HAP-1 (cell line): ENCODE results near the gene ZFP1.

Source experiments
- DNase-seq, 2 experiments: peaks; one replicate each; pipeline ENCODE4 v3.0.0-alpha.2; 2016 to 2020; ENCODE audit warnings: low spot score in 2 of 2
- H3K27me3 ChIP-seq: fragments of 250-450 bp; sonication (Bioruptor Pico); 2 replicates; pipeline ENCODE4 v1.5.1; 2020; ENCODE audit warnings: low read depth, mild to moderate bottlenecking, moderate library complexity
- H3K36me3 ChIP-seq: fragments of 250-450 bp; sonication (Bioruptor Pico); replicated peaks from 2 replicates; pipeline ENCODE4 v1.5.1; 2020; ENCODE audit warnings: mild to moderate bottlenecking
- H3K4me1 ChIP-seq: fragments of 250-450 bp; sonication (Bioruptor Pico); 2 replicates; pipeline ENCODE4 v1.5.1; 2020; ENCODE audit warnings: mild to moderate bottlenecking
- H3K4me3 ChIP-seq: fragments of 250-450 bp; sonication (Bioruptor Pico); 2 replicates; pipeline ENCODE4 v1.5.1; 2020; ENCODE audit warnings: mild to moderate bottlenecking, moderate library complexity
- H3K9me3 ChIP-seq: fragments of 250-450 bp; sonication (Bioruptor Pico); 2 replicates; pipeline ENCODE4 v1.5.1; 2020; ENCODE audit warnings: mild to moderate bottlenecking, moderate library complexity
- in situ Hi-C: fragments of 300-500 bp; cut with MboI; formaldehyde crosslinking; loops from 3 replicates; pipeline ENCODE4 v1.14.3; 2020; ENCODE audit warnings: low sequenced_read_pairs, inconsistent platforms, mixed read lengths

The ZFP1 gene

DNA sequence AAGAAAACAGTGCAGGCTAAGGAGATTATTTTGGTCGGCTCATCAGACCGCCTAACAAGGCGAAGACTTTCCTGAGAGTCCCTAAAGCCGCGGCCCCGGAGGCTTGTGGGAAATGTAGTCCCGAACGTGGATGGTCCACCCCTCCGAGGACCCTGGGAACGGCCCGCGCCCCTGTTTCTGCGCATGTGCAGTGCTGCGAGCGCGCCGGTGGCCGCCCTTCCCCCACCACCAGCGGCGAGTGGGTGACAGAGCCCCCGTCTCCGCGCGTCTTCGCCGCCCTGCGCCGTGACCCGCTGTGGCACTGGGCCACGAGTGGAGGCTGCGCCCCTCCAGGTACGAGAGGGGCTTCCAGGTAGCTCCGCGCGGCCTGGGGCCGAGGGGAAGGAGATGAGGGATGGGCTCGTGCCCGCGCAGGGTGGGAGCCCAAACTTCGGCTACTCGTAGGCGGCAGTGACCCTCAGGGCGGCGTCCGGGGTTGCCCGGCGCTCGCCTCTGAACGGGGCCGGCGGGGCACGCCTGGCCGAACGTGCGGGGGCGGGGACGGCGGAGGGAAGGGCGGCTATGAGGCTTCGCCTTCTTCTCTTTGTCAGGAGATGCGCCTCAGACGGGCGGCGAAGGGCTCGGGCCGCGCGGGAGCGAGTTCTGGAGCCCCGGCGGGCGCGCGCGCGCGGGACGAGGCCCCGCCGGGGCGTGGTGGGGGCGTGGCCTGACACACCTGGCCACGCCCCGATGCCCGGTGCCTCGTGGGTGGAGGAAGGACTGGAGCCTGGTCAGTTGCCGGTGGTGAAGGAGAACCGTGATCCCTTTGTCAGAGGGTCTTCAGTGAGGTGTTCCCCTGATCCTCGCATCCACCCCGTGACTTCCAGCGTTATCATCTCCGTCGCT, at the start of gene ZFP1:
Gene ZFP1, plus strand, starts transcription at position 214 of the 885 bp plus-strand sequence. CDS start 4,428 bp downstream, outside the sequence.
- Histone ChIP-seq H3K36me3 (peaks cover 6% of the 10 kb centered on the region), H3K9me3 (peaks cover 13% of the 10 kb centered on the region; the same call in 1 of the 2 replicates), H3K27me3 (0 out of 2 replicates have a peak, but pooled peaks cover 2% of the 10 kb centered on the region), H3K4me1 (peaks cover 4% of the 10 kb centered on the region), H3K4me3 (peak within 1 kb of the TSS; percentile 99)
- DNase-seq, result peak; percentile 91 to 97
- in situ Hi-C loops, result no loop called here

DNA sequence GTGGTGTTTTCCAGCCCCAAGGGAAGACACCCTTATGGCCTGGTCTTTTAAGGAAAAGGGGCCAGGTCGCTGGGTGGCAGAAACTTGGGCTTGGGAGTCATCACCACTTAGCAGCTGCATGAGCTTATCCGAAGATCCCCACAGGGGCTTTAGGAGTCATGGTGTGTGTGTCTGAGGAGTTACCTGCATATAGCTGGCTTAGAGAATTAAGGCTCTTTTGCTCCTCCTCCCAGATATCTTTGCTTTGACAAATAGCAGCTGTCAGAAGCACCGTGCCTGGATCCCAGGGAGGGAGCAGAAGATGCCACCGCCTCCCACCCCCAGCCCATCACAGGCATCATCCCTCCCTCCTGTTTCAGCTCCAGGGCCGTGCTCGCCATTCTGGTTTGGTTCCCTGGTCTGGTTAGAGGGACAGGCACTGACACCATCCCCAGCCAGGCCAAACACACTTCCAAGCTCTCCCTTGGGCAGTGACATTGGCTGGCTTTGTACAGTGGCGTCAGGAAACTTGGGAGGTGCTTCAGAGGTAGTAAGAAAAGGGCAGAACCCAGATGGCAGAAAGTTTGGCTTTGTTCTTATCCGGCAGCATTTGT, 49.2 kb upstream of the ZFP1 start:
- H3K36me3 ChIP-seq, result no peaks in the 10 kb centered on the region
- H3K4me1 ChIP-seq, result no peaks in the 10 kb centered on the region
- no peaks in the 10 kb centered on the region for H3K27me3 ChIP-seq
- in situ Hi-C loops, result no loop called here
- no peak overlapping the region for H3K4me3 ChIP-seq
- no peaks in the 10 kb centered on the region for H3K9me3 ChIP-seq
- DNase-seq, result no peak

DNA sequence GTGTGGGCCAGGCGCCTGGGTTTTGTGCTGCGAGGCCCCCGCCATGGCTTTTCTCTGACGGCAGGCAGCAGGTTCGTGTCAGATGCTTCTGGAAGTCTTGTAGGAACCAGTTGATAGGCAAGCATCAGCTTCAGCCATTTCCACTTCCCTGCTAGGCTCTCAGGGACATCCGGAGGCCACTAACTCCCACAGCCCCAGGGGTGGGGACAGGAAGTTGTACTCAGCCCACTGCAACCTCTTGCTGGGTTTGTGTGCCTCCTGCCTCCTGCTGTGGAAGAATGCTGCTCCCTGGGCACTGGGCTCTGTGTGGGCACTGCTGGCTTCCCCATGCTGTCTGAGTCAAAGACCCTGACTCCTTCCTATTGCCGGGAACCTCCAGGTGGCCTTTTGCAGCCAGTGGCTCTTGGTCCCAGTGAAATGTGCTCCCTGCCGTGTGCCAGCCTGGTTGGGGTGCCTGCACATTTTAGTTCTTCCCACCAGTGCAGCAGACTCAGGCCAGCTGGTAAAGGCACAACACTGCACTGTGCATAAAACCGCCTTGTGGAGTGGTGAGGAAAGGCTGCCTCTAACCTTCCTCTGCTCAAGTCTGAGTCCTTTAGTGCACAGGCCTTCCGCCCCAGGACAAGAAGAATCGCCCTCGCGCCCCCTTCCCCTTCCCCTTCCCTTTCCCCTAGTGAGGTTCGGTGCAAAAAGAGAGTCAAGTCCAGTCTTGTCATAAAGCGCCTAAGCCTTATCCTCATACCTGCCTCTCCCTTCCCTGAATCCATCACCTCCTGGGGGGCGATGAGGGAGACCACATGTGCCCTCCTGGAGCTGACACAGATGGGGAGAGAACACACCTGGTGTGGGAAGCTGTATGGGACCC, 48.4 kb upstream of the ZFP1 start:
- no peaks in the 10 kb centered on the region for H3K9me3 ChIP-seq
- DNase-seq, result no peak
- no peaks in the 10 kb centered on the region for H3K36me3 ChIP-seq
- H3K27me3 ChIP-seq, result no peaks in the 10 kb centered on the region
- in situ Hi-C loops, result loop anchor here (5.0 kb wide), 1 partner anchor 98 kb away; no protein-coding TSS in a partner anchor
- no peaks in the 10 kb centered on the region for H3K4me1 ChIP-seq
- H3K4me3 ChIP-seq, result no peak overlapping the region

DNA sequence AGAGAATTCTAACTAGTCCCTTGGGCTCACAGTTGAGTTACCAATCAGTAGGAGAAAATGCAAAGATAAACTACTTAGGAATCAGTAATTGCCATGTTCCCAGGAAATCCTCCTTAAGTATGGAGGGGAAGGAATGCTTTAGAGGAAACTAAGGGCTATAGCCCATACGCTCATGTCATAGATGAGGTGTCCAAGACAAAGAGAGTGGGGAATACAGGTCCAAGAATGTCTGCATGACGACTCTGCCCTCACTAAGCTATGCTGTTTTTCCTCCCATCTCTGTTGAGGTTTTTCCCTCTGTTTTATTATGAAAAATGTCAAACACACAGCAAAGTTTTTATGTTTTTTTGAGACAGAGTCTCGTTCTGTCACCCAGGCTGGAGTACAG, 47.7 kb upstream of the ZFP1 start:
- Histone ChIP-seq H3K4me3 (no peak overlapping the region), H3K27me3 (no peaks in the 10 kb centered on the region), H3K36me3 (no peaks in the 10 kb centered on the region), H3K4me1 (no peaks in the 10 kb centered on the region), H3K9me3 (no peaks in the 10 kb centered on the region)
- no peak for DNase-seq
- in situ Hi-C loops, result loop anchor here (5.0 kb wide), 1 partner anchor 98 kb away; no protein-coding TSS in a partner anchor

DNA sequence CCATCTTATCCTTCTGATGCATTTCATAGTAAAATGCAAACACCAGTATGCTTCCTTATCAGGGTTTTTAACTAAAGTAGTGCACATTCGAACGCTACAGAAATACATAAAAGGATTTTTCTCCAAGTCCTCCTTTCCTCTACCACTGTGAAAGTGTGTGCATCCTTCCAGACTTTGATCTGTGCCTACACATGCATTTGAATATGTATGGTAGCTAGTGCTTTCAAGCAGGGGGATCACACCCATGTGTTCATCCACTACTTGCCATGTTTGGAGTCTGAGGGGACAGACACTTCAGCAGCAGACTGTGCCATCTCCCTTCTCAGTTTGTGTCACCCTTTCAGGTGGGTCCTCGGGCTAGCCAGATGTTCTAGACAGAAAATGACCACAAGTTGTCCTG, 46.7 kb upstream of the ZFP1 start:
- no peaks in the 10 kb centered on the region for H3K27me3 ChIP-seq
- DNase-seq, result no peak
- in situ Hi-C loops, result loop anchor here (5.0 kb wide), 1 partner anchor 99 kb away; no protein-coding TSS in a partner anchor
- no peaks in the 10 kb centered on the region for H3K9me3 ChIP-seq
- H3K4me3 ChIP-seq, result no peak overlapping the region
- H3K36me3 ChIP-seq, result no peaks in the 10 kb centered on the region
- H3K4me1 ChIP-seq, result no peaks in the 10 kb centered on the region

DNA sequence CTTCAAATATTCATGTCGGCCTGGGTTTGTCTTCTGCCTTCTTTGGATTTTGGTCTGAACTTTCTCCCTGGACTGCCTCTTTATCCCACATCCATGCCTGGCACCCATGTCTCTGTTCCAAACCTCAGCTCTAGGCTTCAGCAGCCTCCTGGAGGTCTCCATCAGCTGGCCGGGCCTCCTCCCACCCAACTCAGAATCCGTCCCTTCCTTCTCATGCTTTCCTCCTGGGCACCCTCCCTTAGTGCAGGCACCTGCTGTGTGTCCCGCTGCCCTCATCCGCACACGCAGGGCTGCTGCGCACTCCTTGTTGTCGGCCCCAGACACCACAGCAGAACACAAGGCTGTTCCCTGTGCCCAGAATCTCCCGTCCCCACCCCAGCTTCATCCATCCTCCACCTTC, 45.7 kb upstream of the ZFP1 start:
- H3K4me3 ChIP-seq, result no peak overlapping the region
- no peaks in the 10 kb centered on the region for H3K4me1 ChIP-seq
- H3K9me3 ChIP-seq, result no peaks in the 10 kb centered on the region
- no peaks in the 10 kb centered on the region for H3K27me3 ChIP-seq
- H3K36me3 ChIP-seq, result no peaks in the 10 kb centered on the region
- in situ Hi-C loops, result loop anchor here (5.0 kb wide), 1 partner anchor 100 kb away; no protein-coding TSS in a partner anchor
- DNase-seq, result no peak

DNA sequence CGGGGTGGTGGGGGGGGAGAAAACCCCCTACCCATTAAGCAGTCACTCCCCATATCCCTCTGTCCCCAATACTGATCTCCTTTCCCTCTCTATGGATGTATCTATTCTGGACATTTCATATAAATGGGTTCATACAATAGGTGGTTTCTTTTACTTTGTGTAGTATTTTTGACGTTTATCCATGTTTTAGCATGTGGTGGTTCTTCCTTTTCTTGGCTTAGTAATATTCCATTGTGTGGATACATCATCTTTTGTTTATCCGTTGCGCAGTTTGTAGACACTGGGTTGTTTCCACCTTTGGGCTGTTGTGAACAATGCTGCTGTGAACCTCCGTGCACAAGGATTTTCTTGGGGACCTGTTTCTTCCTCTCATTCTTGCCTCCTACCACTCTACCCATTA, 44.3 kb upstream of the ZFP1 start:
- no peaks in the 10 kb centered on the region for H3K9me3 ChIP-seq
- no peaks in the 10 kb centered on the region for H3K4me1 ChIP-seq
- no peak for DNase-seq
- H3K4me3 ChIP-seq, result no peak overlapping the region
- in situ Hi-C loops, result loop anchor here (5.0 kb wide), 1 partner anchor 102 kb away; no protein-coding TSS in a partner anchor
- no peaks in the 10 kb centered on the region for H3K27me3 ChIP-seq
- no peaks in the 10 kb centered on the region for H3K36me3 ChIP-seq

DNA sequence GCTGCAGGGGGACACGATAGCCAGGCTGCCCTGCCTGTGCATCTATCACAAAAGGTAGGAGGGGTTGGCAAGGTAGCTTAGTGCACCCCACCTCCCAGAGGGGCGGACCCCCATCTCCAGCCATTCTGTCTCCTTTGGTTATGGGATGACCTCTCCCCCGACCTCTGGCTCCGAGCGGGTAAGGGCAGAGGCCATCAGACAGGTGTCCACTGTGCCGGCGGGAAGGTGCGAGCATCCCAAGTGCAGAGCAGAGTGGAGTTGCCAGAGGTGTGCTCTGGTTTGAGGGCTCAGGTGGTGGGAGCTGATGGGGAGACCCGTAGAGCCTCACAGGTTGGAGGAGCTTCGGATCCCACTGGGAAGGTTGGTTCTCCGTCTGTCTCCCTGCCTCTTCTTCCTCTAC, 43.5 kb upstream of the ZFP1 start:
- Histone ChIP-seq H3K36me3 (no peaks in the 10 kb centered on the region), H3K4me1 (no peaks in the 10 kb centered on the region), H3K27me3 (no peaks in the 10 kb centered on the region), H3K4me3 (no peak overlapping the region), H3K9me3 (no peaks in the 10 kb centered on the region)
- in situ Hi-C loops, result loop anchor here (5.0 kb wide), 1 partner anchor 103 kb away; no protein-coding TSS in a partner anchor
- DNase-seq, result no peak

DNA sequence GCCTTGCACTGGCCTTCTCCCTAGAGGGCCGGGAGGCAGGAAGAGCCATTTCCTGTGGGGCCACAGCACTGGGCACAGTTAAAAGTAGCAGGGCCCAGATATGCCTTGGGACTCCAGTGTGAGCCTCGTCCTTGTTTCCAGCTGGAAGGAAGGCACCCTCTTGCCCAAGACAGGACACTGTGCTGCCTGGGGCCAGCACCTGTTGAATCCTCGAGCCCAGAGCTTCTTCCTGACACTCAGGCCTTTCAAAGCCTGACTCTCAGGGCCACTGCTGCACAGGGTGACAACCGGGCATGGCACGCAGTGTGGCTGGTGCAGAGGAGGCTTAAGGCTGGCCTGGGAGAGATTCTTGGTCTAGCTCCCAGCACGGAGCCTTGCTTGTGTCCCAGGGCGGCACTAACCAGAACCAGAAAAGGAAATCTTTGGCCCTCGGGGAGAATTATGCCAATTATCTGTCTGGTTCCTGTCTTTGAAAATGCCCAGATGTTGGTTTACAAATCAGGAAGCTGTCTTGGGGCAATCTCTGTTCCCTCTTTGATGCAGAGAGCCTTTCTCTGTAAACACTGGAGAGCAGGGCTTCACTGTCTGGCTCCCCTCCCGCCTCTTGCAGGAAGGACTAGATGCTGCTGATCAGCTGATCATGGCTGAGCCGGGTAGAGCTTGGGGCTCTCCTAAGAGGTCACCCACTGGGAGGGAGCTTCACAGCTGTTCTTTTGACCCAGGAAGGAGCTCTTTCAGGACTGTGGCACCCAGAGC, 42.8 kb upstream of the ZFP1 start:
- H3K4me3 ChIP-seq, result no peak overlapping the region
- no peaks in the 10 kb centered on the region for H3K36me3 ChIP-seq
- in situ Hi-C loops, result no loop called here
- H3K9me3 ChIP-seq, result no peaks in the 10 kb centered on the region
- no peaks in the 10 kb centered on the region for H3K4me1 ChIP-seq
- no peaks in the 10 kb centered on the region for H3K27me3 ChIP-seq
- no peak for DNase-seq

DNA sequence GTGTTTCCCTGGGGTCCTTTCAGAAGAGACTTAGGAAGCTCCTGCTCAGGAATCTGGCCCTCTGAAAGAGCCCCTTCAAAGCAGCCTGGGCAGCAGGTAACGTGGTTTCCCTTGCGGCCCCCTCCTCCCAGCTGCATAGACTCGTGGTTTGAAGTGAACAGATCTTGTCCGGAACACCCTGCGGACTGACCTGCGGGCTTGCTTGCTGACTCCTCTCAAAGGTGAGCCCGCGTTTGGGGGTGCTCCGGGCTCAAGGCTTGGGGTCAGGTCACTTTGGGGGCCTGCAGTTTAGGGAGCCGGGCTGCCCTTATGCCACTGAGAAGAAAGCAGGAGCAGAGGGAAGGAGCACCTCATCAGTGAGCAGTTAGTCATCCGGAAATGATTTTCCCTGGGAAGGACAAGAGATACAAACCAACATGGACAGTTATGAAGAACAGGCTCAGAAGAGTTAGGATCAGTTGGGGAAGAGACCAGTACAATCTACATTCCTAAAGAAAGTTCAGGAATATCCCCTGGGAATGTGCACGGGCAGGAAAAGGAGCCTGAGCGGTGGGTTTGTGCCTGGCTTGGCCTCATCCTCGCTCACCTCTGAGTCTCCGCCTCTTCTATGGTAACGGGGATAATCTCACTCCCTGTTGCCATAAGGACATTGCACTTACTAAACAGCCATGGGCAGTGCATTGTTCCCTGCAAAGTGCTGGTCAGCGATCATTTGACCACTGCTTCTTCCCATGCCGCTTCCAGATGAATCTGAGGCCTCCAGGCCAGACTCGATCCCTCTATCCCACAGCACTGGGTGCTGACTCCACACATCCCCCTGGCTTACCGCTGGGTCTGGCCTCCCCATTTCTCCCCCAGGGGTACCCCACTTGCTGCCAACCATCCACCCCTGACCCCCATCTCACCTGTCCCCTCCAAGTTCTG, 41.7 kb upstream of the ZFP1 start:
- H3K9me3 ChIP-seq, result no peaks in the 10 kb centered on the region
- in situ Hi-C loops, result no loop called here
- no peaks in the 10 kb centered on the region for H3K27me3 ChIP-seq
- H3K4me3 ChIP-seq, result no peak overlapping the region
- no peak for DNase-seq
- H3K36me3 ChIP-seq, result no peaks in the 10 kb centered on the region
- no peaks in the 10 kb centered on the region for H3K4me1 ChIP-seq

DNA sequence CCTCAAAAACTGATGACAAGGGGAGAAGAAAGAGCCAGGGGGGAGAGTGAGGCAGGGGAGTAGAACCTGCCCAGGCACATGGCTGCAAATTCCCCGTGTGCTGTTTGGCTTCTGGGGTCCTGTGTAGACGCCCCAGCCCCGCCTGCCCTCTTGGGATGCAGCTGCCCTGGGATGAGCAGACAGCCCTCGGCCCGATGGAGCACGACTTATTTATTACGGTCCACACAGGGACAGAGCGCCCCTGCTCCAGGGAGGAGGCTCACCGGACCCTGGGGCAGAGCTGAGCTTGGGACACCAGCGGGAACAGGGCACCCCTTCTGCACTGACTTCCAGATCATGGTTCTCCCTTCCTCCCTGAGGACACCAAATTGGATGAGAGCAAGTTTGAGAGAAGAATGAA, 40.8 kb upstream of the ZFP1 start:
- no peaks in the 10 kb centered on the region for H3K27me3 ChIP-seq
- no peak for DNase-seq
- no peaks in the 10 kb centered on the region for H3K4me1 ChIP-seq
- H3K36me3 ChIP-seq, result no peaks in the 10 kb centered on the region
- in situ Hi-C loops, result no loop called here
- H3K4me3 ChIP-seq, result no peak overlapping the region
- no peaks in the 10 kb centered on the region for H3K9me3 ChIP-seq
